GM12891 (cell line): ENCODE results near the gene RSPH9.

Experiments used
- PAX5 ChIP-seq: IDR thresholded peaks from 2 replicates; pipeline ENCODE4 v1.6.1; 2011; ENCODE audit warnings: low read length, moderate library complexity, mild to moderate bottlenecking; ENCODE audit not compliant: insufficient read depth, severe bottlenecking
- POLR2A ChIP-seq: IDR thresholded peaks from 2 replicates; pipeline ENCODE4 v1.6.1; 2011; ENCODE audit warnings: low read depth, low read length, control low read depth
- POLR2AphosphoS5 ChIP-seq: IDR thresholded peaks from 2 replicates; pipeline ENCODE4 v1.6.1; 2011; ENCODE audit warnings: low read depth, low read length, control low read depth
- POU2F2 ChIP-seq: IDR thresholded peaks from 2 replicates; pipeline ENCODE4 v1.6.1; 2011; ENCODE audit warnings: low read depth, mild to moderate bottlenecking, control low read depth, low read length, moderate library complexity
- SPI1 ChIP-seq: IDR thresholded peaks from 2 replicates; pipeline ENCODE4 v1.6.1; 2011; ENCODE audit warnings: low read depth, low read length, control low read depth
- TAF1 ChIP-seq: IDR thresholded peaks from 2 replicates; pipeline ENCODE4 v1.6.1; 2011; ENCODE audit warnings: low read depth, low read length, control low read depth

- TF ChIP-seq POLR2AphosphoS5 (no peak), POLR2A (no peak), TAF1 (no peak), SPI1 (no peak), POU2F2 (no peak), PAX5 (no peak)
Measured at GRCh38 chr6:43719511-43719910, 74.7 kb downstream of the RSPH9 start.
